Mesendoderm (in vitro differentiated cells): ENCODE data around the gene CFHR1.

Source experiments
- DNase-seq: peaks from one replicate; pipeline ENCODE4 v3.0.0; 2013
- H2AK5ac ChIP-seq: 2 replicates; pipeline ENCODE4 v1.6.1; 2013; ENCODE audit warnings: low read length, inconsistent platforms
- H2BK120ac ChIP-seq: 2 replicates; pipeline ENCODE4 v1.6.1; 2013; ENCODE audit warnings: low read depth, mild to moderate bottlenecking, low read length, moderate library complexity, mixed read lengths
- H2BK15ac ChIP-seq: replicated peaks from 2 replicates; pipeline ENCODE4 v1.6.1; 2013; ENCODE audit warnings: low read depth, mild to moderate bottlenecking, moderate library complexity
- H2BK5ac ChIP-seq: 2 replicates; pipeline ENCODE4 v1.6.1; 2013; ENCODE audit warnings: low read length, inconsistent platforms
- H3K18ac ChIP-seq: 2 replicates; pipeline ENCODE4 v1.6.1; 2013; ENCODE audit warnings: mild to moderate bottlenecking, low read length, mixed read lengths
- H3K23ac ChIP-seq: one replicate; pipeline ENCODE4 v1.6.1; 2013; ENCODE audit warnings: low read length
- H3K27ac ChIP-seq: 2 replicates; pipeline ENCODE4 v1.5.1; 2013; ENCODE audit warnings: low read depth, mild to moderate bottlenecking, inconsistent platforms, low read length, moderate library complexity
- H3K27me3 ChIP-seq: 2 replicates; pipeline ENCODE4 v1.6.1; 2013; ENCODE audit warnings: low read length, control low read depth, mild to moderate bottlenecking, inconsistent platforms; ENCODE audit not compliant: insufficient read depth, poor library complexity
- H3K36me3 ChIP-seq: 2 replicates; pipeline ENCODE4 v1.6.1; 2013; ENCODE audit warnings: low read length, inconsistent platforms; ENCODE audit not compliant: control insufficient read depth, insufficient read depth
- H3K4ac ChIP-seq: one replicate; pipeline ENCODE4 v1.6.1; 2013; ENCODE audit warnings: low read depth, mild to moderate bottlenecking, low read length, moderate library complexity
- H3K4me1 ChIP-seq: 2 replicates; pipeline ENCODE4 v1.6.1; 2013; ENCODE audit warnings: low read depth, low read length, inconsistent platforms; ENCODE audit not compliant: control insufficient read depth
- H3K4me2 ChIP-seq: 2 replicates; pipeline ENCODE4 v1.6.1; 2013; ENCODE audit warnings: low read length
- H3K4me3 ChIP-seq: 2 replicates; pipeline ENCODE4 v1.5.1; 2013; ENCODE audit warnings: mild to moderate bottlenecking, low read length
- H3K56ac ChIP-seq: one replicate; pipeline ENCODE4 v1.6.1; 2013; ENCODE audit warnings: low read length
- H3K79me1 ChIP-seq: 2 replicates; pipeline ENCODE4 v1.6.1; 2013; ENCODE audit warnings: low read length, inconsistent platforms
- H3K79me2 ChIP-seq: 2 replicates; pipeline ENCODE4 v1.6.1; 2013; ENCODE audit warnings: mild to moderate bottlenecking, low read length; ENCODE audit not compliant: control insufficient read depth, insufficient read depth
- H3K9ac ChIP-seq: 2 replicates; pipeline ENCODE4 v1.6.1; 2013; ENCODE audit warnings: low read length, inconsistent platforms
- H4K5ac ChIP-seq: one replicate; pipeline ENCODE4 v1.6.1; 2013; ENCODE audit warnings: low read length
- H4K8ac ChIP-seq: one replicate; pipeline ENCODE4 v1.6.1; 2013; ENCODE audit warnings: low read depth, mild to moderate bottlenecking, control low read depth, low read length, moderate library complexity
- WGBS: extraction: QIAGEN DNeasy Blood & Tissue Kit; methylation state at CpG from one replicate; pipeline ENCODE4 v1.1.7; 2013; ENCODE audit warnings: low lambda C conversion rate, missing lambda C conversion rate; ENCODE audit not compliant: insufficient coverage; ENCODE audit errors: extremely low coverage; 5-methylcytosine and 5-hydroxymethylcytosine counted together

CFHR1 gene

DNA sequence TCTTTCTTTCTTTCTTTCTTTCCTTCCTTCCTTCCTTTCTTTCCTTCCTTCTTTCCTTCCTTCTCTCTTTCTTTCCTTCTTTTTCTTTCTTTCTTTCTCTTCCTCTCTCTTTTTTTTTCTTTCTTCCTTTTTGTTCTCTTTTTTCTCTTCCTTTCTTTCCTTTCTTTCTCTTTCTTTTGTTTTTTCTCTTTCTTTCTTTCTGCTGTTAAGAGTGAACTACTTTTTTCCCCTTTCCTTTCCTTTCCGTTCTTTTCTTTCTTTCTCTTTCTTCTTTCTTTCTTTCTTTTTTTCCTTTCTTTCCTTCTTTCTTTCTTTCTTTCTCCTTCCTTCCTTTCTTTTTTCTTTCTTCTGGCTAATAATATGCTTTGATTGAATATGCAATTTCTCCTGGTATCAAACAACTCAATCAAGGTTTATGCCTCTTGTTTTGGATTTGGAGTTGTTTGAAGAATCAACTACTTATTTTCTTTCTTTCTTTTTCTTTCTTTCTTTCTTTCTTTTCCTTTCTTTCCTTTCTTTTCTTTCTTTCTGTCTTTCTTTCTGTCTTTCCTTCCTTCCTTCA lies 40.9 kb downstream of the CFHR1 start:
- Histone ChIP-seq H3K4me1 (no peaks in the 10 kb centered on the region), H3K9ac (no peak overlapping the region), H3K23ac (no peak overlapping the region), H3K4me3 (no peak overlapping the region), H3K27me3 (no peaks in the 10 kb centered on the region), H4K8ac (no peak overlapping the region), H3K18ac (no peak overlapping the region), H2BK15ac (no peak overlapping the region), H3K4ac (no peak overlapping the region), H3K4me2 (no peak overlapping the region), H3K79me1 (no peaks in the 10 kb centered on the region), H2BK5ac (no peak overlapping the region), H3K27ac (no peak overlapping the region), H4K5ac (no peak overlapping the region), H2BK120ac (no peak overlapping the region), H3K36me3 (no peaks in the 10 kb centered on the region), H2AK5ac (no peak overlapping the region), H3K56ac (no peak overlapping the region), H3K79me2 (no peaks in the 10 kb centered on the region)
- DNase-seq, result no peak
- no CpG with 5 or more reads among the region's 1 CpG for WGBS

GRCh38 chr1:196861429-196861828 lies 41.9 kb downstream of the CFHR1 start:
- Histone ChIP-seq H3K56ac (no peak overlapping the region), H3K23ac (no peak overlapping the region), H4K8ac (no peak overlapping the region), H3K4me3 (no peak overlapping the region), H3K27ac (no peak overlapping the region), H2AK5ac (no peak overlapping the region), H3K27me3 (no peaks in the 10 kb centered on the region), H3K9ac (no peak overlapping the region), H3K4me1 (no peaks in the 10 kb centered on the region), H3K79me1 (no peaks in the 10 kb centered on the region), H2BK15ac (no peak overlapping the region), H3K4me2 (no peak overlapping the region), H3K36me3 (no peaks in the 10 kb centered on the region), H3K79me2 (no peaks in the 10 kb centered on the region), H3K18ac (no peak overlapping the region), H4K5ac (no peak overlapping the region), H2BK120ac (no peak overlapping the region), H3K4ac (no peak overlapping the region), H2BK5ac (no peak overlapping the region)
- no CpG with 5 or more reads among the region's 2 CpGs for WGBS
- DNase-seq, result no peak

- no peaks in the 10 kb centered on the region for H3K27me3 ChIP-seq
- no peak overlapping the region for H4K5ac ChIP-seq
- no peak overlapping the region for H3K23ac ChIP-seq
- no CpG with 5 or more reads among the region's 1 CpG for WGBS
- H3K4me3 ChIP-seq, result no peak overlapping the region
- no peak overlapping the region for H2BK120ac ChIP-seq
- no peak overlapping the region for H3K56ac ChIP-seq
- H3K4me2 ChIP-seq, result no peak overlapping the region
- no peak overlapping the region for H3K9ac ChIP-seq
- no peaks in the 10 kb centered on the region for H3K79me1 ChIP-seq
- H2AK5ac ChIP-seq, result no peak overlapping the region
- H3K27ac ChIP-seq, result no peak overlapping the region
- no peak overlapping the region for H3K18ac ChIP-seq
- H2BK5ac ChIP-seq, result no peak overlapping the region
- DNase-seq, result no peak
- no peaks in the 10 kb centered on the region for H3K36me3 ChIP-seq
- H2BK15ac ChIP-seq, result no peak overlapping the region
- H3K4me1 ChIP-seq, result no peaks in the 10 kb centered on the region
- no peaks in the 10 kb centered on the region for H3K79me2 ChIP-seq
- H3K4ac ChIP-seq, result no peak overlapping the region
- H4K8ac ChIP-seq, result no peak overlapping the region
These were observed 47.4 kb downstream of the CFHR1 start for GRCh38 chr1:196866974-196867373.

- no peak overlapping the region for H3K4me2 ChIP-seq
- no peaks in the 10 kb centered on the region for H3K4me1 ChIP-seq
- no peak overlapping the region for H3K4ac ChIP-seq
- no peak overlapping the region for H2BK120ac ChIP-seq
- no peaks in the 10 kb centered on the region for H3K27me3 ChIP-seq
- no peak overlapping the region for H4K5ac ChIP-seq
- no peaks in the 10 kb centered on the region for H3K36me3 ChIP-seq
- no CpG with 5 or more reads among the region's 4 CpGs for WGBS
- H3K4me3 ChIP-seq, result no peak overlapping the region
- no peak overlapping the region for H3K9ac ChIP-seq
- no peak overlapping the region for H3K56ac ChIP-seq
- no peak for DNase-seq
- no peak overlapping the region for H2BK5ac ChIP-seq
- no peaks in the 10 kb centered on the region for H3K79me1 ChIP-seq
- H2BK15ac ChIP-seq, result no peak overlapping the region
- no peak overlapping the region for H3K23ac ChIP-seq
- H2AK5ac ChIP-seq, result no peak overlapping the region
- no peak overlapping the region for H3K27ac ChIP-seq
- H4K8ac ChIP-seq, result no peak overlapping the region
- H3K79me2 ChIP-seq, result no peaks in the 10 kb centered on the region
- no peak overlapping the region for H3K18ac ChIP-seq
These were observed 53.9 kb downstream of the CFHR1 start for GRCh38 chr1:196873385-196873784.

DNA sequence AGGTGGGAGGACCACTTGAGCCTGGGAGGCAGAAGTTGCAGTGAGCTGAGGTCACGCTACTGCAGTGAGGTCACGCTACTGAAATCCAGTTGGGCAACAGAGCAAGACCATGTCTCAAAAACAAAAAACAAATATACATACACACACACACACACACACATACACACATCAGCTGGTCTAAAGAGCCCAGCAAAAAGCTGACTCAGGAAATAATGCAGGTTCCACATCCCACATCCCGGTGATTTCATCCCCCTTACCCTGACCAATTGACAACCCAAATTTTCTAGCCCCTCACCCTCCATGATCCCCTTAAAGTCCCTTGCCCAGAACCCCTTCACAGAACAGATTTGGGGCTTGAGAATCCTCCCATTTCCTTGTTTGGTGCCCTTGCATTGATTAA lies 56.4 kb downstream of the CFHR1 start:
- Histone ChIP-seq H4K5ac (no peak overlapping the region), H2BK5ac (no peak overlapping the region), H3K4me1 (no peaks in the 10 kb centered on the region), H4K8ac (no peak overlapping the region), H3K27me3 (no peaks in the 10 kb centered on the region), H3K56ac (no peak overlapping the region), H3K27ac (no peak overlapping the region), H3K4me3 (no peak overlapping the region), H2BK15ac (no peak overlapping the region), H3K18ac (no peak overlapping the region), H3K79me1 (no peaks in the 10 kb centered on the region), H3K79me2 (no peaks in the 10 kb centered on the region), H3K36me3 (no peaks in the 10 kb centered on the region), H3K4me2 (no peak overlapping the region), H3K23ac (no peak overlapping the region), H2AK5ac (no peak overlapping the region), H3K4ac (no peak overlapping the region), H3K9ac (no peak overlapping the region), H2BK120ac (no peak overlapping the region)
- no CpG with 5 or more reads among the region's 3 CpGs for WGBS
- DNase-seq, result no peak

GRCh38 chr1:196877964-196878363 lies 58.4 kb downstream of the CFHR1 start:
- Histone ChIP-seq H3K79me2 (no peaks in the 10 kb centered on the region), H3K4me3 (no peak overlapping the region), H4K5ac (no peak overlapping the region), H2AK5ac (no peak overlapping the region), H3K18ac (no peak overlapping the region), H3K9ac (no peak overlapping the region), H3K4me1 (no peaks in the 10 kb centered on the region), H3K4ac (no peak overlapping the region), H3K4me2 (no peak overlapping the region), H2BK5ac (no peak overlapping the region), H3K36me3 (no peaks in the 10 kb centered on the region), H4K8ac (no peak overlapping the region), H3K27ac (no peak overlapping the region), H3K56ac (no peak overlapping the region), H3K23ac (no peak overlapping the region), H3K79me1 (no peaks in the 10 kb centered on the region), H2BK120ac (no peak overlapping the region), H2BK15ac (no peak overlapping the region), H3K27me3 (no peaks in the 10 kb centered on the region)
- WGBS, result no CpG with 5 or more reads among the region's 29 CpGs
- peak; percentile 75 for DNase-seq
